NCI-H446 (cell line): ENCODE data around the gene ALG3.
"Not testable (repeated sequence)": the region's sequence is repeated elsewhere in the genome, so short reads cannot be mapped to it uniquely, and the experiment has no call there.

Experiments
- DNase-seq, 2 experiments: peaks; one replicate each; lab custom pipeline; 2025; lab: John Stamatoyannopoulos, UW

ALG3 gene

GRCh38 chr3:184248454-184249411, at the start of gene ALG3:
Gene ALG3, minus strand, starts transcription at chr3:184248962. Its CDS starts 22 bp downstream, at chr3:184248940.
- peak; percentile 83 to 94 for DNase-seq

- no peak for DNase-seq
Observed at GRCh38 chr3:184296616-184297015, 47.9 kb upstream of the ALG3 start.

GRCh38 chr3:184295771-184296170, 47.0 kb upstream of the ALG3 start:
- DNase-seq: no peak

GRCh38 chr3:184291738-184292445, 43.1 kb upstream of the ALG3 start:
- DNase-seq: no peak

GRCh38 chr3:184291044-184291737, 42.4 kb upstream of the ALG3 start:
- no peak for DNase-seq

GRCh38 chr3:184290331-184290730, 41.6 kb upstream of the ALG3 start:
- no peak for DNase-seq

- DNase-seq: peak; percentile 30 to 76
Observed at GRCh38 chr3:184289426-184289938, 40.7 kb upstream of the ALG3 start.

GRCh38 chr3:184284696-184285095, 35.9 kb upstream of the ALG3 start:
- peak in 1 of 2 experiments; percentile 77 for DNase-seq

- no peak for DNase-seq
Observed at GRCh38 chr3:184283681-184284080, 34.9 kb upstream of the ALG3 start.

- no peak for DNase-seq
Observed at GRCh38 chr3:184282941-184283340, 34.2 kb upstream of the ALG3 start.

- DNase-seq: no peak
Observed at GRCh38 chr3:184277366-184277765, 28.6 kb upstream of the ALG3 start.

- no peak for DNase-seq
Observed at GRCh38 chr3:184275961-184276910, 27.5 kb upstream of the ALG3 start, which contains the start of gene ECE2. Gene ECE2, plus strand, starts transcription at chr3:184276022. Its CDS starts 132 bp downstream, at chr3:184276154.

GRCh38 chr3:184275381-184275701, 26.6 kb upstream of the ALG3 start:
- no peak for DNase-seq

GRCh38 chr3:184272269-184272668, 23.5 kb upstream of the ALG3 start:
- no peak for DNase-seq

GRCh38 chr3:184267249-184267648, 18.5 kb upstream of the ALG3 start:
- DNase-seq: not testable (repeated sequence)

- DNase-seq: no peak
Observed at GRCh38 chr3:184262764-184263179, 14.0 kb upstream of the ALG3 start.

- peak in 1 of 2 experiments; percentile 57 for DNase-seq
Observed at GRCh38 chr3:184261854-184262763, 13.3 kb upstream of the ALG3 start.

- DNase-seq: peak; percentile 90 to 94
Observed at GRCh38 chr3:184261270-184261853, 12.6 kb upstream of the ALG3 start, which contains the start of gene CAMK2N2. Gene CAMK2N2, minus strand, starts transcription at chr3:184261553. Its CDS starts 268 bp downstream, at chr3:184261285.

- no peak for DNase-seq
Observed at GRCh38 chr3:184260724-184261269, 12.0 kb upstream of the ALG3 start.
